Testis (tissue), 3 donors: ENCODE data around the gene BRAF. TPM values are rescaled to one million over a fixed set of nuclear protein-coding genes. Genes with fewer than 3 reads are reported as not detected.
"Not testable (repeated sequence)": the region's sequence is repeated elsewhere in the genome, so short reads cannot be mapped to it uniquely, and the experiment has no call there.

Source experiments
- DNase-seq: peaks from one replicate; pipeline ENCODE4 v3.0.0-alpha.2; 2019
- H3K27ac ChIP-seq, 2 donors: fragments of 200-600 bp; sonication (generic); one replicate each; pipeline ENCODE4 v1.5.1; 2019
- H3K27me3 ChIP-seq: fragments of 200-600 bp; sonication (generic); one replicate; pipeline ENCODE4 v1.5.1; 2019
- H3K36me3 ChIP-seq: fragments of 200-600 bp; sonication (generic); one replicate; pipeline ENCODE4 v1.5.1; 2017; ENCODE audit warnings: low read depth; ENCODE audit errors: missing control alignments
- H3K4me1 ChIP-seq: fragments of 200-600 bp; sonication (generic); one replicate; pipeline ENCODE4 v1.5.1; 2019
- H3K4me3 ChIP-seq, 2 donors: fragments of 200-600 bp; sonication (generic); one replicate each; pipeline ENCODE4 v1.5.1; 2017 to 2019
- H3K9me3 ChIP-seq: fragments of 200-600 bp; sonication (generic); one replicate; pipeline ENCODE4 v1.5.1; 2017
- CTCF ChIP-seq, 3 experiments: fragments of 450-650 bp in 2 of 3; fragments of 200-600 bp in 1 of 3; sonication (generic) in 1 of 3; IDR thresholded peaks; one replicate each; pipeline ENCODE4 v1.5.1; 2016 to 2019; ENCODE audit warnings: antibody characterized with exemption in 3 of 3, mild to moderate bottlenecking in 2 of 3, moderate library complexity in 1 of 3
- POLR2A ChIP-seq: fragments of 450-650 bp; IDR thresholded peaks from one replicate; pipeline ENCODE4 v1.6.1; 2017; ENCODE audit warnings: antibody characterized with exemption, mild to moderate bottlenecking, moderate library complexity
- WGBS, 2 donors: methylation state at CpG; one replicate each; pipeline ENCODE4 v1.1.5; 2018; 5-methylcytosine and 5-hydroxymethylcytosine counted together
- intact Hi-C: fragments of 100-400 bp; cut with DNase I; formaldehyde crosslinking; loops from one replicate; pipeline ENCODE4 v1.15.1; 2023; ENCODE audit warnings: low total_unique reads
- polyA plus RNA-seq: library from polyadenylated mRNA; stranded (reverse); fragments of 350-450 nt; fragmentation: Illumina TruSeq; extraction: RNeasy Lipid Tissue Mini Kit (QIAGEN cat#74804); gene quantifications from one replicate; pipeline ENCODE4 v1.2.3, GENCODE V29; 2014; ENCODE audit warnings: low read depth, low replicate concordance; ENCODE audit not compliant: insufficient read depth
- total RNA-seq, 2 donors: library from RNA; depleted of rRNA; stranded (reverse); fragments of >200 nt; gene quantifications; one replicate each; pipeline ENCODE4 v1.2.3, GENCODE V29; 2016

Gene BRAF
- total and polyA plus RNA-seq, 3 donors from 2014 or later, result 63.3 to 124 (median 82.6) TPM

GRCh38 chr7:140937702-140938264 is 13.1 kb upstream of the BRAF start:
- H3K36me3 ChIP-seq, result no peaks in the 10 kb centered on the region
- WGBS, 2 donors, result 76 to 94% methylated on average over 3 of the region's 3 CpGs
- H3K4me1 ChIP-seq, result no peaks in the 10 kb centered on the region
- H3K27me3 ChIP-seq, result no peaks in the 10 kb centered on the region
- H3K4me3 ChIP-seq, result no peak overlapping the region
- no peak for DNase-seq
- no peak overlapping the region for H3K27ac ChIP-seq
- intact Hi-C loops, result no loop called here
- TF ChIP-seq POLR2A (no peak), CTCF (IDR thresholded peaks at IDR 0.05) (no peak)
- H3K9me3 ChIP-seq, result no peaks in the 10 kb centered on the region

DNA sequence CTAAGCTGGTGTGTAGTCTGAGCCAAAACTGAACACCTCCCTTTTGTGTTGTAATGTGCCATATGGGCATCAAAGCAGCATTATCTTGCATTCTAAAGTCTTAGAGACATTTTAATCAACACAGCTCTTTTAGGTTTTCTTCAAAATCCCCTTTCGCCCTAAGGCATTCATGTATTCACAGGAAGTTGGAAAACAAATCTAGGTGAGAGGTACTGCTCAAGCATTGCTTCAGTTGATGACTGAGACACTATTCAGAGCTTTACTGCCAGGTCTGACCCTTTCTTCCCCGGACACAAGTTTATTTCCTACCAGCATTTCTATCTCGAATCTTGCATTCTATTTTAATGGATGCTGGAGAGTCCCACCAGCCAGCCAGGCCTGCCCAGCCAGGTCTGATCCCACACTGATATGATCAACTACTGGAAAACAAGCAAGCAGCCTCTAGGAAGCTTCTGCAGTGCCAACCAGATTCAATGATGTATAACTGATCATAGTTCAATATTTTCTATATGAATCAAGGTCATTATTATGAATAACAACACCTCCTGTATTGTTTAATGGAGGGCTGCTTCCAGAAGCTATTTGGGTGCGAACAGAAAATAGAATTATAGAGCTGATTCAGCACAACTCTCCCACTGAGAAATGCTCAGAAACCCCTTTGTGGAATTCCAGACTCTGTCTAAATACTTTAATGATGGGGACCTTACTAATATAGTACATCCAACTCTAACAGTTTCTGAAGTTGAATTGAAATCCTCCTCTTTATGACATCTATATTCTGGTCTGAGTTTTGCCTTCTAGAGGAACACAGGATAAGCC is 4.0 kb upstream of the BRAF start:
- no peak for DNase-seq
- no peak overlapping the region for H3K27ac ChIP-seq
- H3K36me3 ChIP-seq, result no peaks in the 10 kb centered on the region
- no peaks in the 10 kb centered on the region for H3K4me1 ChIP-seq
- intact Hi-C loops, result no loop called here
- no peaks in the 10 kb centered on the region for H3K9me3 ChIP-seq
- H3K4me3 ChIP-seq, result no peak overlapping the region
- WGBS, 2 donors, result 88 to 90% methylated on average over 4 of the region's 4 CpGs
- no peak for TF ChIP-seq POLR2A
- no peak for TF ChIP-seq CTCF (IDR thresholded peaks at IDR 0.05)
- no peaks in the 10 kb centered on the region for H3K27me3 ChIP-seq

DNA sequence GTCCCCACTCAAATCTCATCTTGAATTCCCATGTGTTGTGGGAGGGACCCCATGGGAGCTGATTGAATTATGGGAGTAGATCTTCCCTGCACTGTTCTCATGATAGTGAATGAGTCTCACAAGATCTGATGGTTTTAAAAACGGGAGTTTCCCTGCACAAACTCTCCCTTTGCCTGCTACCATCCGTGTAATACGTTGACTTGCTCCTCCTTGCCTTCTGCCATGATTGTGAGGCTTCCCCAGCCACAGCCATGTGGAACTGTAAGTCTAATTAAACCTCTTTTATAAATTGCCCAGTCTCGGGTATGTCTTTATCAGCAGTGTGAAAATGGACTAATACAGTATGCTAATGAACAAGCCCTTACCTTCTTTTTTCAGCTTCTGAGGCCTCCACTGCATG is 3.2 kb upstream of the BRAF start:
- H3K4me3 ChIP-seq, H3K36me3 ChIP-seq, H3K27me3 ChIP-seq, H3K9me3 ChIP-seq, intact Hi-C loops, H3K4me1 ChIP-seq, H3K27ac ChIP-seq, DNase-seq: not testable (repeated sequence)
- WGBS, 2 donors, result 62 to 89% methylated on average over 4 of the region's 4 CpGs

DNA sequence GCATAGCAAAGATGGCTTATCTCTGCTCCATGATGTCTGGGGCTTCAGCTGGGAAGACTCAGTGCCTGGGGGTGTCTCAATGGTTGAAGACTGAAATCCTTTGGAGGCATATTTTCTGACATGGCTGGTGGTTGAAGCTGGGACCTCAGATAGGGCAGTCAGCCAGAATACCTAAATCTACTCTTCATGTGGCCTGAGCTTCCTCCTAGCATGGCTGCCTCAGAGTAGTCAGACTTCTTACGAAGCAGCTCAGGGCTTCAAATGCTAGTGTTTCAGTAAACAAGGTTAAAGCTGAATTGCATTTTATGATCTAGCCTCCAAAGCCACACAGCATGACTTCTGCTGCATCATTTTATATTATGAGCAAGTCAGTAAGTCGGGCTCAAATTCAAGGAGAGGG is 2.6 kb upstream of the BRAF start:
- TF ChIP-seq CTCF (IDR thresholded peaks at IDR 0.05), result no peak
- TF ChIP-seq POLR2A, result no peak

DNA sequence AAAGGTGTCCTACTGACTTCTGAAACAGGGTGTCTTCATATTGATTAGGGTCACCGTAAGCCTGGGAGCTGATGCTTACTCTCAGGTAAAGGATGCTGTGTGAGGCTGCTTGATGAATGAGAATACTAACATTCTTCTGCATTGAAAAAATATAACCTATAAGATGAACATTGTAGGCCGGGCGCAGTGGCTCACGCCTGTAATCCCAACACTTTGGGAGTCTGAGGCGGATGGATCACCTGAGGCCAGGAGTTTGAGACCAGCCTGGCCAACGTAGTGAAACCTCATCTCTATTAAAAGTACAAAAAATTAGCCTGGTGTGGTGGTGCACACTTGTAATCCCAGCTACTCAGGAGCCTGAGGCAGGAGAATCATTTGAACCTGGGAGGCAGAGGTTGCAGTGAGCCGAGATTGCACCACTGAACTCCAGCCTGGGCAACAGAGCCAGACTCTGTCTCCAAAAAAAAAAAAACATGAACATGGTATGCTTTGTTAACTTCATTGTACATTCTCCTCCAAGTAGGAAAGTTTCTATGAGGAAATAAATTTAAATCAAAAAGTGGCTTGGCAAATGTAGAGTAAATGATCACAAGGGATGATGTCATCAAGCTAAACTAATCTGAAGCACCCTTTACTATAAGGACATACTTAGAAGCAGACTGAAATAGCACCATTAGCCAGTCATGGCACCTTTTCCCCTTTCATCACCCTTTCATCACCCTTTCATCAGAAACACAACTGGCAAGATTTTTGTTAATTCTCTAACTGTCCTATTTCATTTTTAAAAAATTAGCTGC is 1.5 kb upstream of the BRAF start:
- intact Hi-C loops, result no loop called here
- no peak overlapping the region for H3K27ac ChIP-seq
- H3K27me3 ChIP-seq, result no peaks in the 10 kb centered on the region
- DNase-seq, result no peak
- WGBS, 2 donors, result 65 to 88% methylated on average over 7 of the region's 7 CpGs
- H3K4me3 ChIP-seq, result no peak overlapping the region
- H3K36me3 ChIP-seq, result no peaks in the 10 kb centered on the region
- H3K4me1 ChIP-seq, result peaks cover 10% of the 10 kb centered on the region
- H3K9me3 ChIP-seq, result no peaks in the 10 kb centered on the region
- no peak for TF ChIP-seq POLR2A
- no peak for TF ChIP-seq CTCF (IDR thresholded peaks at IDR 0.05)

More for the DNA sequence above, 2.6 kb upstream of the BRAF start:
- WGBS, 2 donors, result 94 to 96% methylated on average over 2 of the region's 2 CpGs
- Histone ChIP-seq H3K4me3 (no peak overlapping the region), H3K36me3 (no peaks in the 10 kb centered on the region), H3K4me1 (peaks cover 4% of the 10 kb centered on the region), H3K27me3 (no peaks in the 10 kb centered on the region), H3K9me3 (no peaks in the 10 kb centered on the region), H3K27ac (no peak overlapping the region)
- DNase-seq, result no peak
- intact Hi-C loops, result no loop called here
